PFSK-1 (cell line): ENCODE results near the gene ASCL5.

Experiments used
- FOXP2 ChIP-seq: optimal IDR thresholded peaks from 2 replicates; pipeline ENCODE3; 2011; ENCODE audit warnings: borderline replicate concordance, control low read depth, inconsistent platforms; ENCODE audit not compliant: insufficient read depth; ENCODE audit errors: extremely low read length, extremely low read depth
- POLR2AphosphoS5 ChIP-seq: IDR thresholded peaks from 2 replicates; pipeline ENCODE4 v1.6.1; 2012; ENCODE audit warnings: low read depth, mild to moderate bottlenecking, control low read depth, low read length, moderate library complexity
- REST ChIP-seq, 2 experiments: IDR thresholded peaks; 2 replicates each; pipeline versions ENCODE4 v1.6.1 to v1.8.0; 2011 to 2012; ENCODE audit warnings: low read depth in 2 of 2, low read length in 2 of 2, control low read depth in 1 of 2, inconsistent platforms in 1 of 2, mild to moderate bottlenecking in 1 of 2, moderate library complexity in 1 of 2; ENCODE audit not compliant: insufficient read depth in 1 of 2
- SIN3A ChIP-seq: IDR thresholded peaks from 2 replicates; pipeline ENCODE4 v1.6.1; 2012; ENCODE audit warnings: mild to moderate bottlenecking, low read length, moderate library complexity, borderline replicate concordance; ENCODE audit not compliant: insufficient read depth
- TAF1 ChIP-seq: IDR thresholded peaks from 2 replicates; pipeline ENCODE4 v1.6.1; 2012; ENCODE audit warnings: low read length, control low read depth, borderline replicate concordance; ENCODE audit not compliant: insufficient read depth

Gene ASCL5

GRCh38 chr1:201085902-201086735 is 40.9 kb downstream of the ASCL5 start:
- no peak for TF ChIP-seq TAF1
- no peak for TF ChIP-seq FOXP2
- no peak for TF ChIP-seq POLR2AphosphoS5
- TF ChIP-seq REST (IDR thresholded peaks at IDR 0.05; ENCODE audit: insufficient read depth in 1 of 2, low read depth in 2 of 2, low read length in 2 of 2): no peak
- TF ChIP-seq SIN3A: no peak

GRCh38 chr1:201084295-201084694 is 42.7 kb downstream of the ASCL5 start:
- TF ChIP-seq REST (IDR thresholded peaks at IDR 0.05; ENCODE audit: insufficient read depth in 1 of 2, low read depth in 2 of 2, low read length in 2 of 2) (no peak), TAF1 (no peak), SIN3A (no peak), FOXP2 (no peak), POLR2AphosphoS5 (no peak)

GRCh38 chr1:201083741-201084140 is 43.2 kb downstream of the ASCL5 start:
- no peak for TF ChIP-seq REST (IDR thresholded peaks at IDR 0.05; ENCODE audit: insufficient read depth in 1 of 2, low read depth in 2 of 2, low read length in 2 of 2)

- TF ChIP-seq FOXP2: no peak
- no peak for TF ChIP-seq POLR2AphosphoS5
- TF ChIP-seq TAF1: no peak
- TF ChIP-seq SIN3A: no peak
- no peak for TF ChIP-seq REST (IDR thresholded peaks at IDR 0.05; ENCODE audit: insufficient read depth in 1 of 2, low read depth in 2 of 2, low read length in 2 of 2)
These were observed 46.8 kb downstream of the ASCL5 start for GRCh38 chr1:201080135-201080534.

- TF ChIP-seq REST (IDR thresholded peaks at IDR 0.05; ENCODE audit: insufficient read depth in 1 of 2, low read depth in 2 of 2, low read length in 2 of 2) (no peak), POLR2AphosphoS5 (no peak), TAF1 (no peak), FOXP2 (no peak), SIN3A (no peak)
These were observed 49.2 kb downstream of the ASCL5 start for GRCh38 chr1:201077736-201078135.
